Neural cell (in vitro differentiated cells): ENCODE measurements around the gene C1orf35. TPM values are rescaled to one million over a fixed set of nuclear protein-coding genes. Genes with fewer than 3 reads are reported as not detected.

Experiments used
- H2AFZ ChIP-seq: fragments of 200-600, 300-800 bp; sonication (generic), shearing (Covaris generic); 2 replicates; pipeline ENCODE4 v1.6.0; 2014; ENCODE audit warnings: low read depth, mild to moderate bottlenecking, antibody characterized with exemption, low read length, moderate library complexity
- H3F3A ChIP-seq: fragments of 200-600 bp; shearing (Covaris generic); 2 replicates; pipeline ENCODE4 v1.6.1; 2016; ENCODE audit warnings: mild to moderate bottlenecking, moderate library complexity, mixed read lengths, antibody characterized with exemption, low read length; ENCODE audit not compliant: insufficient read depth, poor library complexity, severe bottlenecking
- H3K27ac ChIP-seq: fragments of 200-600, 300-800 bp; sonication (generic), shearing (Covaris generic); 2 replicates; pipeline ENCODE4 v1.5.1; 2014; ENCODE audit warnings: mild to moderate bottlenecking, low read length, moderate library complexity
- H3K27me3 ChIP-seq: fragments of 300-800, 200-600 bp; sonication (generic), shearing (Covaris generic); 2 replicates; pipeline ENCODE4 v1.6.0; 2014; ENCODE audit warnings: mild to moderate bottlenecking, low read depth, low read length, moderate library complexity; ENCODE audit not compliant: insufficient read depth
- H3K36me3 ChIP-seq: fragments of 300-800, 200-600 bp; sonication (generic), shearing (Covaris generic); 2 replicates; pipeline ENCODE4 v1.5.1; 2014; ENCODE audit warnings: mild to moderate bottlenecking, antibody characterized with exemption, low read length, moderate library complexity; ENCODE audit not compliant: insufficient read depth
- H3K4me2 ChIP-seq: fragments of 300-800, 200-600 bp; sonication (generic), shearing (Covaris generic); 2 replicates; pipeline ENCODE4 v1.6.0; 2014; ENCODE audit warnings: mild to moderate bottlenecking, low read length
- H3K4me3 ChIP-seq: fragments of 300-800, 200-600 bp; sonication (generic), shearing (Covaris generic); 2 replicates; pipeline ENCODE4 v1.5.1; 2014; ENCODE audit warnings: mild to moderate bottlenecking, low read length, moderate library complexity
- H3K79me2 ChIP-seq: fragments of 200-600 bp; shearing (Covaris generic); replicated peaks from 2 replicates; pipeline ENCODE4 v1.6.0; 2014; ENCODE audit warnings: mild to moderate bottlenecking, low read length, moderate library complexity; ENCODE audit not compliant: insufficient read depth
- H3K9ac ChIP-seq: fragments of 300-800, 200-600 bp; sonication (generic), shearing (Covaris generic); 2 replicates; pipeline ENCODE4 v1.6.1; 2016; ENCODE audit warnings: mild to moderate bottlenecking, low read length, mixed read lengths
- H3K9me2 ChIP-seq: fragments of 200-600 bp; shearing (Covaris generic); 2 replicates; pipeline ENCODE4 v1.6.1; 2016; ENCODE audit warnings: mild to moderate bottlenecking, low read length, mixed read lengths; ENCODE audit not compliant: insufficient read depth
- H3K9me3 ChIP-seq: fragments of 200-600, 300-800 bp; sonication (generic), shearing (Covaris generic); 2 replicates; pipeline ENCODE4 v1.6.1; 2016; ENCODE audit warnings: mild to moderate bottlenecking, mixed run types, low read length, moderate library complexity, mixed read lengths
- H4K20me1 ChIP-seq: fragments of 200-600 bp; shearing (Covaris generic); 2 replicates; pipeline ENCODE4 v1.6.1; 2016; ENCODE audit warnings: mild to moderate bottlenecking, mixed run types; ENCODE audit not compliant: insufficient read depth
- CTCF ChIP-seq: fragments of 450-650 bp; IDR thresholded peaks from 2 replicates; pipeline ENCODE4 v1.5.1; 2014; ENCODE audit warnings: antibody characterized with exemption, mild to moderate bottlenecking, moderate library complexity; ENCODE audit not compliant: poor library complexity, severe bottlenecking
- EP300 ChIP-seq: fragments of 450-650 bp; conservative IDR thresholded peaks from 2 replicates; pipeline ENCODE4 v1.6.1; 2014; ENCODE audit warnings: antibody characterized with exemption, mild to moderate bottlenecking, moderate library complexity; ENCODE audit not compliant: poor library complexity, severe bottlenecking
- EZH2 ChIP-seq: fragments of 200-600, 300-800 bp; shearing (Covaris generic), sonication (generic); IDR thresholded peaks from 2 replicates; pipeline ENCODE4 v1.6.1; 2014; ENCODE audit warnings: antibody characterized with exemption, low read length, borderline replicate concordance, mild to moderate bottlenecking; ENCODE audit not compliant: insufficient read depth, poor library complexity, severe bottlenecking
- MXI1 ChIP-seq: fragments of 450-650 bp; conservative IDR thresholded peaks from 2 replicates; pipeline ENCODE4 v1.6.1; 2014; ENCODE audit warnings: antibody characterized with exemption, mild to moderate bottlenecking; ENCODE audit not compliant: poor library complexity, severe bottlenecking
- POLR2AphosphoS5 ChIP-seq: IDR thresholded peaks from 2 replicates; pipeline ENCODE4 v1.6.1; 2012
- RAD21 ChIP-seq: fragments of 450-650 bp; conservative IDR thresholded peaks from 2 replicates; pipeline ENCODE4 v1.6.1; 2014; ENCODE audit warnings: antibody characterized with exemption, mild to moderate bottlenecking, moderate library complexity
- REST ChIP-seq: IDR thresholded peaks from 2 replicates; pipeline ENCODE4 v1.6.1; 2012; ENCODE audit warnings: borderline replicate concordance
- SMC3 ChIP-seq: fragments of 450-650 bp; conservative IDR thresholded peaks from 2 replicates; pipeline ENCODE4 v1.6.1; 2014; ENCODE audit warnings: antibody characterized with exemption, mild to moderate bottlenecking, moderate library complexity; ENCODE audit not compliant: poor library complexity
- TAF1 ChIP-seq: IDR thresholded peaks from 2 replicates; pipeline ENCODE4 v1.6.1; 2012; ENCODE audit warnings: low read depth
- polyA plus RNA-seq: library from polyadenylated mRNA; depleted of rRNA; stranded (reverse); fragments of >200 nt; gene quantifications from 2 replicates; pipeline ENCODE4 v1.2.3, GENCODE V29; 2014

C1orf35 gene
- polyA plus RNA-seq, 1 donor from 2014 or later = 32.8 TPM

GRCh38 chr1:228059634-228060457 lies 43.3 kb downstream of the C1orf35 start:
- H4K20me1 ChIP-seq = no peaks in the 10 kb centered on the region
- H3F3A ChIP-seq = no peaks in the 10 kb centered on the region
- H3K4me3 ChIP-seq = peak overlapping the region; percentile 44
- no peak overlapping the region for H3K9ac ChIP-seq
- H3K9me3 ChIP-seq = peaks cover 9% of the 10 kb centered on the region
- H3K9me2 ChIP-seq = no peaks in the 10 kb centered on the region
- H3K79me2 ChIP-seq = no peaks in the 10 kb centered on the region
- no peak for TF ChIP-seq MXI1
- H3K27ac ChIP-seq = no peak overlapping the region
- H3K27me3 ChIP-seq = peaks cover 66% of the 10 kb centered on the region
- no peaks in the 10 kb centered on the region for H3K36me3 ChIP-seq
- no peak overlapping the region for H2AFZ ChIP-seq
- no peak overlapping the region for H3K4me2 ChIP-seq

- Histone ChIP-seq H3K4me2 (no peak overlapping the region), H3K27ac (no peak overlapping the region), H3K27me3 (peaks cover 66% of the 10 kb centered on the region), H4K20me1 (no peaks in the 10 kb centered on the region), H3K9me2 (no peaks in the 10 kb centered on the region), H3K36me3 (no peaks in the 10 kb centered on the region), H3K9me3 (peaks cover 9% of the 10 kb centered on the region), H3K4me3 (peak overlapping the region; percentile 44), H2AFZ (no peak overlapping the region), H3F3A (no peaks in the 10 kb centered on the region), H3K79me2 (no peaks in the 10 kb centered on the region), H3K9ac (no peak overlapping the region)
- TF ChIP-seq POLR2AphosphoS5 (no peak), RAD21 (no peak), REST (no peak), MXI1 (no peak), EZH2 (no peak), CTCF (no peak), EP300 (no peak), TAF1 (no peak), SMC3 (no peak)
Measured at GRCh38 chr1:228058949-228059633, 44.0 kb downstream of the C1orf35 start.
